ENCODE measurements around the gene TRPV6.
A peak's percentile ranks its signal among the peaks of the same experiment; 100 is the strongest.

Gene TRPV6

GRCh38 chr7:142854372-142855113 lies 31.0 kb downstream of the TRPV6 start, which contains the start of gene EPHB6:
Gene EPHB6 (plus strand): TSS chr7:142855076. CDS start chr7:142863228, 8,152 bp downstream.
- TF ChIP-seq CTCF (IDR thresholded peaks at IDR 0.05; ENCODE audit: insufficient read depth, low read length, poor library complexity, severe bottlenecking): no peak
- peaks cover 3% of the 10 kb centered on the region for H3K27me3 ChIP-seq (replicated peaks; ENCODE audit: control insufficient read depth, insufficient read depth, low read length)
- no peaks in the 10 kb centered on the region for H3K36me3 ChIP-seq (ENCODE audit: control insufficient read depth, insufficient read depth, low read length)
- peak; percentile 43 for DNase-seq (ENCODE audit: extremely low read depth, insufficient read length)
- H3K4me3 ChIP-seq (replicated peaks; ENCODE audit: low read depth, low read length): peak within 1 kb of the TSS; percentile 72

DNA sequence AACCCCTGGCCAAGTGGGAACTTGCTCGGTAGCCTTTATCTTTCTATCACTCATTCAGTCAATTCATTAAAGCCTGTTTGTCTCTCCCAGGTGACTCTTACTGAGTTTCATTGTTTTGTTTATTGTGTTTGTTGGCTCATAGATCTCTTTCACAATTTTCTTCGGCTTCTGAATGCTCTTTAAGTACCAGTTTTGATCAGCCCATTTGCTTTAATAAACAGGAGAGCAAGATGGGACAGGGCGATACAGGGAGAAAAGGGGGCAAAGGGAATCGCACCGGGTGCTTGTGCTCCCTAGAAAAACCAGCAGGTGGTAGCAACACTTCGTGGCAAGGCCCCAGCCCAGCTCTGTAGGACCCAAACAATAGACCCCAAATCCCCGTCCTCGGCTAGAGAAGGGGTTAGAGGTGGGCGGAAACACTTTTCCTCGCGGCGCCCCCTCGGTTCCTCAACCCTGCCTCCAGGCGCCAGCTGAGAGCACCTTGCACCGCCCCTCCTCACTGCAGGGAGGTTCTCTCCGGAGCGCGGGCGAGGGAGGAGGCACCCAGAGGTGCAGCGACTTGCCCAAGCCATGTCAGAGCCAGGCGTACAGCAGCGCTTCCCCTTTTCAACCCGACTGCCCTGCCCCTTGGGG lies 31.7 kb downstream of the TRPV6 start:
- DNase-seq (ENCODE audit: extremely low read depth, insufficient read length): peak; percentile 74
- Histone ChIP-seq H3K36me3 (ENCODE audit: control insufficient read depth, insufficient read depth, low read length) (no peaks in the 10 kb centered on the region), H3K4me3 (replicated peaks; ENCODE audit: low read depth, low read length) (peak overlapping the region; percentile 72), H3K27me3 (replicated peaks; ENCODE audit: control insufficient read depth, insufficient read depth, low read length) (peaks cover 3% of the 10 kb centered on the region)
- peak; percentile 82 for TF ChIP-seq CTCF (IDR thresholded peaks at IDR 0.05; ENCODE audit: insufficient read depth, low read length, poor library complexity, severe bottlenecking)

GRCh38 chr7:142851919-142852318 lies 33.6 kb downstream of the TRPV6 start:
- Histone ChIP-seq H3K36me3 (ENCODE audit: control insufficient read depth, insufficient read depth, low read length) (no peaks in the 10 kb centered on the region), H3K27me3 (replicated peaks; ENCODE audit: control insufficient read depth, insufficient read depth, low read length) (peaks cover 3% of the 10 kb centered on the region), H3K4me3 (replicated peaks; ENCODE audit: low read depth, low read length) (no peak overlapping the region)
- DNase-seq (ENCODE audit: extremely low read depth, insufficient read length): no peak
- no peak for TF ChIP-seq CTCF (IDR thresholded peaks at IDR 0.05; ENCODE audit: insufficient read depth, low read length, poor library complexity, severe bottlenecking)

GRCh38 chr7:142851269-142851668 lies 34.3 kb downstream of the TRPV6 start:
- no peaks in the 10 kb centered on the region for H3K36me3 ChIP-seq (ENCODE audit: control insufficient read depth, insufficient read depth, low read length)
- TF ChIP-seq CTCF (IDR thresholded peaks at IDR 0.05; ENCODE audit: insufficient read depth, low read length, poor library complexity, severe bottlenecking): no peak
- no peak overlapping the region for H3K4me3 ChIP-seq (replicated peaks; ENCODE audit: low read depth, low read length)
- DNase-seq (ENCODE audit: extremely low read depth, insufficient read length): no peak
- peaks cover 3% of the 10 kb centered on the region; the same call in 1 of the 2 replicates for H3K27me3 ChIP-seq (replicated peaks; ENCODE audit: control insufficient read depth, insufficient read depth, low read length)

DNA sequence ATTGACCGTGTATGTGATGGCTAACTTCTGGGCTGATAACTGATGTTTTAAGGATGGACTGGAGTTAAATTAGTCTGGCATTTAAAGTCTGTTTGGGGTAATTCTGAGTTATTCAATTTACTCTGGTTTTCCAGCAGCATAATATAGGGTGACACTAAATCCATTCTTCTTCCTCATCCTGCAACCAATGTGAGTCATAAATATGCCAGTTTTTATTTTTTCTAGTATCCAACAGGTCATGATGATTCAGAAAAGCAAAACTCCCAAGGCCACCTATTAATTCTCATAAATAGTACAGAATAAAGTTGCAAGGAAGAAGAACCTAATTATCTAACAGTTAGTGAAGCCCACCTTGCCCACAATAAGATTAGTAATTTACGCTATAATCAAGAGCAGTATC lies 38.2 kb downstream of the TRPV6 start:
- TF ChIP-seq CTCF (IDR thresholded peaks at IDR 0.05; ENCODE audit: insufficient read depth, low read length, poor library complexity, severe bottlenecking): no peak
- no peaks in the 10 kb centered on the region for H3K27me3 ChIP-seq (replicated peaks; ENCODE audit: control insufficient read depth, insufficient read depth, low read length)
- DNase-seq (ENCODE audit: extremely low read depth, insufficient read length): no peak
- no peak overlapping the region for H3K4me3 ChIP-seq (replicated peaks; ENCODE audit: low read depth, low read length)
- H3K36me3 ChIP-seq (ENCODE audit: control insufficient read depth, insufficient read depth, low read length): no peaks in the 10 kb centered on the region

Data from GM06990 (cell line).